Glomerular endothelial cell (primary cell): ENCODE data around the gene OR51G1. TPM values are rescaled to one million over a fixed set of nuclear protein-coding genes. Genes with fewer than 3 reads are reported as not detected.
"Not testable (repeated sequence)": the region's sequence is repeated elsewhere in the genome, so short reads cannot be mapped to it uniquely, and the experiment has no call there.

ENCODE experiments used
- DNase-seq: peaks from one replicate; pipeline ENCODE4 v3.0.0-alpha.2; 2011; ENCODE audit warnings: low read depth, low spot score; ENCODE audit errors: extremely low read depth
- total RNA-seq: library from RNA; depleted of rRNA; stranded (reverse); fragments of >200 nt; gene quantifications from 2 replicates; pipeline ENCODE4 v1.2.3, GENCODE V29; 2015

OR51G1 gene
- total RNA-seq = not detected in 2 replicates

GRCh38 chr11:4924239-4924638, at the start of gene OR51G1:
TSS of gene OR51G1 (minus strand) at chr11:4924339. CDS start at chr11:4924339, 0 bp downstream.
- no peak for DNase-seq

- DNase-seq = no peak
These were observed 38.7 kb upstream of the OR51G1 start for GRCh38 chr11:4962816-4963215.

- DNase-seq = no peak
These were observed 36.7 kb upstream of the OR51G1 start for GRCh38 chr11:4960877-4961276.

- DNase-seq = no peak
These were observed 33.3 kb upstream of the OR51G1 start for GRCh38 chr11:4957396-4957795.

- not testable (repeated sequence) for DNase-seq
These were observed 31.5 kb upstream of the OR51G1 start, which contains the start of gene OR51A2 for GRCh38 chr11:4955613-4956012. TSS of gene OR51A2 (minus strand) at chr11:4955713. CDS start at chr11:4955713, 0 bp downstream.

GRCh38 chr11:4947505-4947904, 23.4 kb upstream of the OR51G1 start, which contains the start of gene OR51A4:
TSS of gene OR51A4 (minus strand) at chr11:4947605. CDS start at chr11:4947100, 505 bp downstream.
- no peak for DNase-seq

GRCh38 chr11:4936745-4937144, 12.6 kb upstream of the OR51G1 start:
- no peak for DNase-seq

- DNase-seq = no peak
These were observed 8.6 kb upstream of the OR51G1 start for GRCh38 chr11:4932751-4933150.

- DNase-seq = no peak
These were observed 2.5 kb upstream of the OR51G1 start for GRCh38 chr11:4926608-4927007.

GRCh38 chr11:4922304-4922703, 1.8 kb downstream of the OR51G1 start:
- no peak for DNase-seq

- DNase-seq = no peak
These were observed 2.3 kb downstream of the OR51G1 start for GRCh38 chr11:4921796-4922195.

- no peak for DNase-seq
These were observed 4.9 kb downstream of the OR51G1 start, which contains the start of gene OR51G2 for GRCh38 chr11:4919250-4919649. TSS of gene OR51G2 (minus strand) at chr11:4919350. CDS start at chr11:4915663, 3,687 bp downstream.

GRCh38 chr11:4916581-4916980, 7.6 kb downstream of the OR51G1 start:
- no peak for DNase-seq

GRCh38 chr11:4903484-4903883, 20.7 kb downstream of the OR51G1 start, which contains the start of gene OR51A7:
TSS of gene OR51A7 (plus strand) at chr11:4903783. CDS start at chr11:4907370, 3,587 bp downstream.
- no peak for DNase-seq

GRCh38 chr11:4891996-4892640, 32.0 kb downstream of the OR51G1 start:
- no peak for DNase-seq

GRCh38 chr11:4890279-4890678, 33.9 kb downstream of the OR51G1 start:
- no peak for DNase-seq

- DNase-seq = no peak
These were observed 36.5 kb downstream of the OR51G1 start for GRCh38 chr11:4887591-4887990.

- DNase-seq = no peak
These were observed 38.0 kb downstream of the OR51G1 start for GRCh38 chr11:4886186-4886585.

- DNase-seq = no peak
These were observed 39.8 kb downstream of the OR51G1 start for GRCh38 chr11:4884361-4884760.

GRCh38 chr11:4882543-4882942, 41.6 kb downstream of the OR51G1 start:
- DNase-seq = no peak

- DNase-seq = no peak
These were observed 42.2 kb downstream of the OR51G1 start, which contains the start of gene OR51T1 for GRCh38 chr11:4881860-4882500. TSS of gene OR51T1 (plus strand) at chr11:4881900. CDS start at chr11:4881900, 0 bp downstream.

GRCh38 chr11:4881188-4881587, 43.0 kb downstream of the OR51G1 start:
- no peak for DNase-seq
